OCI-LY3 (cell line): ENCODE data around the gene ZBTB8A.

Source experiments
- H2AFZ ChIP-seq: fragments of 200-600, 300-600 bp; shearing (Covaris generic); 2 replicates; pipeline ENCODE4 v1.6.0; 2014; ENCODE audit warnings: antibody characterized with exemption, low read depth, low read length
- H3K27ac ChIP-seq: fragments of 200-600, 300-600 bp; sonication (generic); 2 replicates; pipeline ENCODE4 v1.5.1; 2014; ENCODE audit warnings: mild to moderate bottlenecking, low read length, moderate library complexity, mixed read lengths
- H3K27me3 ChIP-seq: fragments of 200-600, 300-600 bp; sonication (generic); 2 replicates; pipeline ENCODE4 v1.6.1; 2014; ENCODE audit warnings: low read depth, low read length, mixed read lengths
- H3K36me3 ChIP-seq: fragments of 200-600, 300-600 bp; sonication (generic); replicated peaks from 2 replicates; pipeline ENCODE3; 2014; ENCODE audit warnings: low read depth, low read length, mixed read lengths
- H3K4me1 ChIP-seq: fragments of 300-600, 200-600 bp; sonication (generic); 2 replicates; pipeline ENCODE4 v1.6.1; 2014; ENCODE audit warnings: low read length, mixed read lengths
- H3K4me2 ChIP-seq: fragments of 200-600, 300-600 bp; sonication (generic); 2 replicates; pipeline ENCODE4 v1.6.1; 2014; ENCODE audit warnings: low read length, mixed read lengths
- H3K4me3 ChIP-seq: fragments of 300-600, 200-600 bp; sonication (generic); 2 replicates; pipeline ENCODE4 v1.5.1; 2014; ENCODE audit warnings: antibody characterized with exemption, mild to moderate bottlenecking, low read length, moderate library complexity
- H3K79me2 ChIP-seq: fragments of 300-600, 200-600 bp; shearing (Covaris generic); 2 replicates; pipeline ENCODE4 v1.6.1; 2014; ENCODE audit warnings: mild to moderate bottlenecking, low read length, mixed read lengths
- H3K9ac ChIP-seq: fragments of 300-600, 200-600 bp; shearing (Covaris generic); 2 replicates; pipeline ENCODE4 v1.6.0; 2014; ENCODE audit warnings: mild to moderate bottlenecking, low read length, moderate library complexity
- H3K9me3 ChIP-seq: fragments of 200-600, 300-600 bp; shearing (Covaris generic); 2 replicates; pipeline ENCODE4 v1.6.1; 2014; ENCODE audit warnings: low read length, mixed read lengths; ENCODE audit not compliant: insufficient read depth
- H4K20me1 ChIP-seq: fragments of 200-600, 300-600 bp; sonication (generic); 2 replicates; pipeline ENCODE4 v1.6.1; 2016; ENCODE audit warnings: low read length, mixed read lengths; ENCODE audit not compliant: insufficient read depth
- EZH2phosphoT487 ChIP-seq: fragments of 200-600 bp; shearing (Covaris generic); IDR thresholded peaks from 2 replicates; pipeline ENCODE4 v1.6.1; 2018; ENCODE audit warnings: antibody characterized with exemption, mixed run types, low read depth
- TF ChIP-seq, protein P1 (sequence below): fragments of 200-600, 300-600 bp; sonication (generic); IDR thresholded peaks from 2 replicates; pipeline ENCODE4 v1.5.1; 2014; ENCODE audit warnings: antibody characterized with exemption, low read length, low read depth

ZBTB8A gene

DNA sequence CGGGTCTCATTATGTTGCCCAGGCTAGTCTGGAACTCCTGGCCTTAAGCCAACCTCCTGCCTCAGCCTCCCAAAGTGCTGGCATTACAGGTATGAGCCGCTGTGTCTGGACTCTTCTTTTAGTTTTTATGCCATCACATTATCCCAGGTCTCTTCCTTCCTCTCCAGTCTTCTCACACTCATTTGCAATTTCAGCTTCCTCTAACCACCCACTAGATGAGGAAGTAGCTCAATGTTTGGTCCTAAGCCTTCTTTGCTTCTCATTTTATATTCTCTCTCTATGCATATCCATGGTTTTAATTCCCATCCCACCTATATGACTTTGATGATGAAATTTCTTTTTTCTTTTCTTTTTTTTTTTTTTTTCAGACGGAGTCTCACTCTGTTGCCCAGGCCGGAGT is 3.1 kb upstream of the ZBTB8A start:
- Histone ChIP-seq H3K9ac (no peak overlapping the region), H3K36me3 (no peaks in the 10 kb centered on the region), H3K27me3 (peaks cover 8% of the 10 kb centered on the region)

GRCh38 chr1:32536764-32537163 is 2.5 kb upstream of the ZBTB8A start:
- peaks cover 8% of the 10 kb centered on the region for H3K27me3 ChIP-seq
- H3K9ac ChIP-seq, result no peak overlapping the region
- no peak overlapping the region for H2AFZ ChIP-seq
- no peak overlapping the region for H3K4me2 ChIP-seq
- H3K4me3 ChIP-seq, result no peak overlapping the region
- no peak for TF ChIP-seq EZH2phosphoT487
- no peak overlapping the region for H3K27ac ChIP-seq
- no peaks in the 10 kb centered on the region for H3K79me2 ChIP-seq
- no peaks in the 10 kb centered on the region for H3K36me3 ChIP-seq
- H4K20me1 ChIP-seq, result no peaks in the 10 kb centered on the region
- H3K9me3 ChIP-seq, result no peaks in the 10 kb centered on the region
- peaks cover 24% of the 10 kb centered on the region for H3K4me1 ChIP-seq

More for the DNA sequence above, 3.1 kb upstream of the ZBTB8A start:
- H3K4me1 ChIP-seq, result peaks cover 24% of the 10 kb centered on the region
- no peaks in the 10 kb centered on the region for H4K20me1 ChIP-seq
- H3K9me3 ChIP-seq, result no peaks in the 10 kb centered on the region
- H3K79me2 ChIP-seq, result no peaks in the 10 kb centered on the region
- H3K27ac ChIP-seq, result no peak overlapping the region
- TF ChIP-seq, protein P1, sequence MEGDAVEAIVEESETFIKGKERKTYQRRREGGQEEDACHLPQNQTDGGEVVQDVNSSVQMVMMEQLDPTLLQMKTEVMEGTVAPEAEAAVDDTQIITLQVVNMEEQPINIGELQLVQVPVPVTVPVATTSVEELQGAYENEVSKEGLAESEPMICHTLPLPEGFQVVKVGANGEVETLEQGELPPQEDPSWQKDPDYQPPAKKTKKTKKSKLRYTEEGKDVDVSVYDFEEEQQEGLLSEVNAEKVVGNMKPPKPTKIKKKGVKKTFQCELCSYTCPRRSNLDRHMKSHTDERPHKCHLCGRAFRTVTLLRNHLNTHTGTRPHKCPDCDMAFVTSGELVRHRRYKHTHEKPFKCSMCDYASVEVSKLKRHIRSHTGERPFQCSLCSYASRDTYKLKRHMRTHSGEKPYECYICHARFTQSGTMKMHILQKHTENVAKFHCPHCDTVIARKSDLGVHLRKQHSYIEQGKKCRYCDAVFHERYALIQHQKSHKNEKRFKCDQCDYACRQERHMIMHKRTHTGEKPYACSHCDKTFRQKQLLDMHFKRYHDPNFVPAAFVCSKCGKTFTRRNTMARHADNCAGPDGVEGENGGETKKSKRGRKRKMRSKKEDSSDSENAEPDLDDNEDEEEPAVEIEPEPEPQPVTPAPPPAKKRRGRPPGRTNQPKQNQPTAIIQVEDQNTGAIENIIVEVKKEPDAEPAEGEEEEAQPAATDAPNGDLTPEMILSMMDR, result no peak
- TF ChIP-seq EZH2phosphoT487, result no peak
- H3K4me2 ChIP-seq, result peak overlapping the region; percentile 23
- no peak overlapping the region for H2AFZ ChIP-seq
- no peak overlapping the region for H3K4me3 ChIP-seq

DNA sequence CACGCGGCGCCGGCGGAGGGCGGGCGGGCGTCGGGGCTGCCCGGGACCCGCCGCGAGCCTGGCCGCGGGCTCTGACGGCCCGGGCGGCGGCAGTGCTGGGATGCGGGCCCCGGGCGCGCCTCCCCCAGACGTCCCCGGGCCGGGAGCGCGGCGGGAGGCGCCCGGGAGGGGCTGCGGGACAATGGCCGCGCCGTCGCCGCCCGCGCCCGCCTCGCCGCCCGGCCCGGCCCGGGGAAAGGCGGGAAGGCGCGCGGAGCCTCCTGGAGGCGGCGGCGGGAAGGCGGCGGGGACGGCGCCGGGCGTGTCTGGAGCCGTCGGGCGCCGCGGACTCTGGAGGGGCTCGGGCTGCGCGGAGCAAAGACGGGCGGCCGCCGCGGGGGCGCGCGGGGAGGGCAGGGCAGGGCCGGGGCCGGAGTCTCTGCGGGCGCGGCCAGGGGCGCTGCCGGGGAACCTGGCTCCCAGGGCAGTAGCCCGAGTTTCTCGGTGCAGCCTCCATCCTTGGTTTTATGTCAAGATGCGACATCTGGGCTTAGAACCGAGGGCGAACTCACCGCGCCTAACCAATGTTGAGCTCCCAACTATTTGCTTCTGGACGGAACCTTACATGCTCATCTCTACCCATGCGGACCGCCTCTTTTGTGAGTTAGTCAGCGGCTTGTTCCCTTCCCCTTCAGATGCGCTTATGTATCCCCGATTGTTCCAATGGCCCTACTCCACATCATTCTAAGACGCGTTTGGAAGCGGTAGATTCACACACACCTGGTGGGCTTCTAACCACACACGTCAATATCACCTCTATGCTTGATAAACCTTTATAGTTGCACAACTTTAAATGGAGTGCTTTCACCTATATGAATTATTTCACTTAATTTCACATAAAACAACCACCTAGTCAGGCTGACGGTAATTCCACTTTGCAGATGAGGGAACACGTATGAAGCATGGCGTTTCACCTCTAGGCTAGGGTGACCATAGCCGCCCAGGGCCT is 651 bp downstream of the ZBTB8A start:
- no peaks in the 10 kb centered on the region for H3K79me2 ChIP-seq
- peak overlapping the region; percentile 73 for H3K9ac ChIP-seq
- TF ChIP-seq, protein P1, result no peak
- H3K4me1 ChIP-seq, result peaks cover 24% of the 10 kb centered on the region
- H3K9me3 ChIP-seq, result no peaks in the 10 kb centered on the region
- no peaks in the 10 kb centered on the region for H4K20me1 ChIP-seq
- H2AFZ ChIP-seq, result peak overlapping the region; percentile 84; the same call in 1 of the 2 replicates
- H3K36me3 ChIP-seq, result no peaks in the 10 kb centered on the region
- H3K27me3 ChIP-seq, result peaks cover 8% of the 10 kb centered on the region
- H3K4me3 ChIP-seq, result peak overlapping the region; percentile 90
- no peak overlapping the region for H3K27ac ChIP-seq
- peak overlapping the region; percentile 99 for H3K4me2 ChIP-seq

GRCh38 chr1:32540605-32541004 is 1.4 kb downstream of the ZBTB8A start:
- Histone ChIP-seq H3K9me3 (no peaks in the 10 kb centered on the region), H2AFZ (no peak overlapping the region), H3K4me2 (peak overlapping the region; percentile 85), H4K20me1 (no peaks in the 10 kb centered on the region), H3K36me3 (no peaks in the 10 kb centered on the region), H3K79me2 (no peaks in the 10 kb centered on the region), H3K4me3 (peak overlapping the region; percentile 88; the same call in 1 of the 2 replicates), H3K4me1 (peaks cover 24% of the 10 kb centered on the region), H3K27ac (no peak overlapping the region), H3K27me3 (peaks cover 8% of the 10 kb centered on the region), H3K9ac (no peak overlapping the region)
- TF ChIP-seq EZH2phosphoT487, result no peak

- Histone ChIP-seq H3K27me3 (peaks cover 8% of the 10 kb centered on the region), H3K9ac (no peak overlapping the region), H3K4me2 (no peak overlapping the region), H3K4me1 (peaks cover 20% of the 10 kb centered on the region), H3K27ac (no peak overlapping the region), H3K4me3 (no peak overlapping the region), H3K79me2 (no peaks in the 10 kb centered on the region), H3K36me3 (no peaks in the 10 kb centered on the region), H4K20me1 (no peaks in the 10 kb centered on the region), H3K9me3 (no peaks in the 10 kb centered on the region), H2AFZ (no peak overlapping the region)
- TF ChIP-seq, protein P1, result no peak
- no peak for TF ChIP-seq EZH2phosphoT487
Observed at GRCh38 chr1:32541064-32541566, 1.9 kb downstream of the ZBTB8A start.
